Measurements from ENCODE around the gene DTNA.

GRCh38 chr18:34820360-34821065 lies 110.4 kb downstream of the DTNA start:
- TF ChIP-seq POLR2AphosphoS5 (IDR thresholded peaks at IDR 0.05) (no peak), POLR2A (IDR thresholded peaks at IDR 0.05) (no peak)
- TF ChIP-seq, protein P1, sequence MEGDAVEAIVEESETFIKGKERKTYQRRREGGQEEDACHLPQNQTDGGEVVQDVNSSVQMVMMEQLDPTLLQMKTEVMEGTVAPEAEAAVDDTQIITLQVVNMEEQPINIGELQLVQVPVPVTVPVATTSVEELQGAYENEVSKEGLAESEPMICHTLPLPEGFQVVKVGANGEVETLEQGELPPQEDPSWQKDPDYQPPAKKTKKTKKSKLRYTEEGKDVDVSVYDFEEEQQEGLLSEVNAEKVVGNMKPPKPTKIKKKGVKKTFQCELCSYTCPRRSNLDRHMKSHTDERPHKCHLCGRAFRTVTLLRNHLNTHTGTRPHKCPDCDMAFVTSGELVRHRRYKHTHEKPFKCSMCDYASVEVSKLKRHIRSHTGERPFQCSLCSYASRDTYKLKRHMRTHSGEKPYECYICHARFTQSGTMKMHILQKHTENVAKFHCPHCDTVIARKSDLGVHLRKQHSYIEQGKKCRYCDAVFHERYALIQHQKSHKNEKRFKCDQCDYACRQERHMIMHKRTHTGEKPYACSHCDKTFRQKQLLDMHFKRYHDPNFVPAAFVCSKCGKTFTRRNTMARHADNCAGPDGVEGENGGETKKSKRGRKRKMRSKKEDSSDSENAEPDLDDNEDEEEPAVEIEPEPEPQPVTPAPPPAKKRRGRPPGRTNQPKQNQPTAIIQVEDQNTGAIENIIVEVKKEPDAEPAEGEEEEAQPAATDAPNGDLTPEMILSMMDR (IDR thresholded peaks at IDR 0.05) = no peak
